GM12872 (cell line): ENCODE results near the gene VAX1.

Experiments
- TF ChIP-seq, protein P1 (sequence below): IDR thresholded peaks from 3 replicates; pipeline ENCODE4 v1.5.1; 2011; ENCODE audit warnings: low read depth, mild to moderate bottlenecking, low read length, moderate library complexity; ENCODE audit not compliant: insufficient read depth

The VAX1 gene

DNA sequence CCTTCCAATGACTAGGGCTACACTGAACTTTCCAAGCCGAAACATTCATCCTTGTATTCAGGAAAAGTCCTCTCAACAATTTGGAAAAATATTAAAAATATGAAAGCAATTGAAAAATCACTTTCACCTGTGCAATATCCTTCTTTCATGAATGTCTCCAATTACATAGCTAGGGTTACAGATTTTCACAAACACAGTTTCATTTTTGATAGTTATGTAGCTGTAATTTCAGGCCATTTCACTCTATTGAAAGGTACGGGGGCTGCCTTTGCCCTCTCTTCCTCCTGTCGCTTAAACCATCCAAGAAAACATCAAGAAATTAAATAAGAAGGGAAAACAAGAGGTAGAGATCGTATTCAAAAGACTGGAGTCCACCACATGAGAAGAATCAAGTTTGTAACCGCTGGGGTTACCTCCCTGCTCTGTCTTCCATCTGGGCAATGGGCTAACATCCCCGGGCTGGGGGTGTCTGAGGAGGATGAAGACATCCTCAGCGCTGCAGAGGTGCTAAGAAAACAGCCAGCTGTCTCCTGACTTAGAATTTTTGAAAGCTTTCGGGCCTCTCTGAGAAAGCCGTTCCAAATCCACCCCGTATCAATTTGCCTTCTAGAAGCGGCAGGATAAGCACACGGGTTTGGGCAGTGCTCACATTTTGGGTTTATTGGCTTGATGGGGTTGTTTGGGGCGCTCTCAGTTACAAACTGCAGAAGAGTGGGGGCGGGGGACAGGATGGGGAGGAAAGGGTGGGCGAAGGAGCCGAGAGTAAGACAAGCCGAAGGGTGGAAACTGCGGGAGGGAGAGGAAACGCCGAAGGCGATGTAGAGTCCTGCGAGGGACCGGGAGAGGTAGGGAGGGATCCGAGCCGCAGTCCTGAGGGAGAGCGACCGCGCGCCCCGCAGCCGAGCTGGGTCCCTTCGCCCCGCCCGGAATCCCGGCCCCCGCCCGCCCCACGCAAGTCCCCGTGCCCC lies 24.3 kb upstream of the VAX1 start:
- TF ChIP-seq, protein P1, sequence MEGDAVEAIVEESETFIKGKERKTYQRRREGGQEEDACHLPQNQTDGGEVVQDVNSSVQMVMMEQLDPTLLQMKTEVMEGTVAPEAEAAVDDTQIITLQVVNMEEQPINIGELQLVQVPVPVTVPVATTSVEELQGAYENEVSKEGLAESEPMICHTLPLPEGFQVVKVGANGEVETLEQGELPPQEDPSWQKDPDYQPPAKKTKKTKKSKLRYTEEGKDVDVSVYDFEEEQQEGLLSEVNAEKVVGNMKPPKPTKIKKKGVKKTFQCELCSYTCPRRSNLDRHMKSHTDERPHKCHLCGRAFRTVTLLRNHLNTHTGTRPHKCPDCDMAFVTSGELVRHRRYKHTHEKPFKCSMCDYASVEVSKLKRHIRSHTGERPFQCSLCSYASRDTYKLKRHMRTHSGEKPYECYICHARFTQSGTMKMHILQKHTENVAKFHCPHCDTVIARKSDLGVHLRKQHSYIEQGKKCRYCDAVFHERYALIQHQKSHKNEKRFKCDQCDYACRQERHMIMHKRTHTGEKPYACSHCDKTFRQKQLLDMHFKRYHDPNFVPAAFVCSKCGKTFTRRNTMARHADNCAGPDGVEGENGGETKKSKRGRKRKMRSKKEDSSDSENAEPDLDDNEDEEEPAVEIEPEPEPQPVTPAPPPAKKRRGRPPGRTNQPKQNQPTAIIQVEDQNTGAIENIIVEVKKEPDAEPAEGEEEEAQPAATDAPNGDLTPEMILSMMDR = no peak

DNA sequence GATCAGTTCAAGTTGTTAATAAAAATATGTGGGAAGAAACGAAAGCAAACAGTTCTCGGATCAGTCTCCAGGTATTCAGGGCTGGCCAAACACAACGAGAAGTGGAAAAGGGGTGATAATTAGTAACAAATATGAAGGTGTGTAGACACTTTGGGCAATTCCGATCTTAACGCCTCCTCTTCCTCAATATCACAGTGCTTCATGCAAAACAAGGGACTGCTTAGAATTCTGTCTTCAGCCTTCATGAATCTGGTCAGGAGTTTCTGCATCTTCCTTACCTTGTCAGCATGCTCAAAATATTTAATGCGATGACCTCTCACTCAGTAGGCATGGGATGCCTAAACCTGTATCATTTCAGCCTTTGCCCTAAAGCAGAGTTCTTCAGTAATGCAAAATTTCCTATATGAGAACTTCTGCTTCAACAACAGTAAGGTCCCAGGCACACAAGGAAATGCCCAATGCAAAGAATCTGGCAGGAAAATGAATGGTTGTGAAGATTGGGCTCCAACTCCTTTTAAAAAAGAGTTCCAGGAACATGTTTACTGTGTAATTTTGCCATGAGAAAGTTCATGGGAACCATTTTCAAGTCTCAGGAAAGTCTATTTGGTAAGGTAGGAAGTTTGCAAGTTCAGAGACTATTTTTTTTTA lies 23.4 kb upstream of the VAX1 start:
- TF ChIP-seq, protein P1 = no peak

DNA sequence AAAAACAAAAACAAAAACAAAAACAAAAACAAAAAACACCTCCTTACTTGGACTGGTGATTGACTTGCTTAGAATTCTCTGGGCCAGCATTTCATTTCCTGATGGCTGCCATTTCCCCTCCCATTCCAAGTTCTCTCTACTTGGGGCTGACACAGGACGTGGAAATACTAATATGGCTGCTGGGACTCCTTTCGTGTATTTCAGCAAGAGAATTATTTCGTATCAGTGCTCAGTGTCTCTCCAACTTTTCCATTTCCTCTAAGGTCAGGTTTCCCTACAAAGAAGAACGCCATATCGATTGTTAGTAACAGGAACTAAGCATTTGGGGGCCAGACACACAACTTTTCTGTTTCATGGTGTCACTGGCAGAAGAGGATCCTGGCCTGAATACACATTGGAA lies 22.5 kb upstream of the VAX1 start:
- TF ChIP-seq, protein P1 = no peak

DNA sequence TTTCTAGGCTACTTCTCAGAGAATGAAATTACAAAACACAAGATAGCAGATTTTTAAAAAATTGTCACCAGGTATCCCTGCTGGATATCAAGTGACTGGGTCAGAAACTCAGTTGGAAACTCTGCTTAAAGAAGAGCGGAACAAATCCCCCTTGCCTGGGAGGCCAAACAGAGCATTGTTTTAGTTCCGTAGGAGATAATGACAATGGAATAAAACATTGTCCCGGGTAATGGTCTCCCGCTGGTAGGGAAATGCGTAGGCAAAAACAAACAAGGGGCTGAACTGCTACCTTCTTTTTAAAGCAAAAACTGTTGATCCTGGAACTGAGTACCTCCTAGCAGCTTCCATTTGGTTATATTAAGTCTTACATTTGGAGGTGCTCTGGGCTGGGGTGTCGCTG lies 21.3 kb upstream of the VAX1 start:
- TF ChIP-seq, protein P1 = no peak

DNA sequence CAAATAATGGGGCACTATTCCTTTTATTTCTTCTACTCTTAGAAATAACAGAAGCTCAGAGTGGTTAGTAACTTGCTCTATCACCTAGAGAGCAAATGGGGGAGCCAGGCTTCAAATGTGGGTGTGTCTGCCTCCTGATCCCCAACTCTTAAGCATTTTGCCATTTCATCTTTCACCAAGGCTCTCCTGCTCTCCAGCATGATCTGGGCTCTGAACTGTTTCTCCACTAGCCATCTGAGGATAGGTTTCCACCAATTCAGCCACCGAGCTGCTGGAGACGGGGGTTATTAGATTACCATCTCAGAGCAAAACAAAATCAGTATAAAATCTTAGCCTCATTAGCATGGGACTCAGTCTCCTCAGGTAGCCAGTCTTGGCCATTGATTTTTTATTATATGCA lies 20.2 kb upstream of the VAX1 start:
- TF ChIP-seq, protein P1 = no peak

DNA sequence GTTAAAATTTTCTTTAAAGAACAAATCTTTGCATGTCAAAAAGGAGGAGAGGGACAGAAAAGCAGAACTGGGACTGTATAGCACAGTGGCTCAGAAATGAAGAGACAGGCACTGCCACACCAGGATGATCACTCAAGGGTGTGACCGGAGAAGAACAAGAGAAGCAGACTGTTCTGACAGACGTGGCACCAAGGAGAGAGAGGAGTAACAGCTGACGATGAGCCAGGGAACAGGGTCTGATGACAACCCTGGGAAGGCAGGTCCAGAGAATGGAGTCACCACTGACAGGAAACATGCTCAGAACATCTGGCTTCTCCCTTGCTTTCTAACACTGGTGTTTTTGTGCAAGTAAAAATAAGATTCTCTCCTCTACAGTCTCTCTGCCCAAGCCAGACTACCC lies 14.6 kb upstream of the VAX1 start:
- TF ChIP-seq, protein P1 = no peak

DNA sequence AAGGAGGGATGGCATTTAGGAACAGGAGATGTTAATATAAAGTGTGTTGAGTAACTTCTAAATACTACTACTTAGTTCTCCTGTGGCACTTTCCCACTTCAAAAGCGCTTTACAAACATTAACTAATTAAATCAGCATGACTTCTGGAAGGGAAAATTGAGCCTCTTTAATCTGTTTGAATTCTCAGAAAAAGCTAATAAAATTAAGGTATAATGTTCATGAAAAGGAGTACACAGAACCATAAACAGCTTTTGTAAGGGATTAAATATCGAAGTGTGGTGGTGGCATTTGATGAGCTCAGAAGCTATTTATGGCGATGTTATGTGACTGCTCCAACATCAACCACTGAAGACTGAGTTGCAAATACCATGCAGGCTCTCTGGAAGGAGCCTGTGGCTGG lies 10.2 kb upstream of the VAX1 start:
- TF ChIP-seq, protein P1 = no peak
